ENCODE results near the gene KRTAP12-3.

- TF ChIP-seq CTCF (IDR thresholded peaks at IDR 0.05) (no peak), POLR2A (IDR thresholded peaks at IDR 0.05) (no peak)
Observed at GRCh38 chr21:44654576-44655175, 3.1 kb upstream of the KRTAP12-3 start, which contains the start of gene KRTAP12-4.

Data from uterus (tissue), 2 donors.